IPS DF 4.7 (cell line): Measurements from ENCODE around the gene GFOD1.

Source experiments
- DNase-seq: peaks from one replicate; pipeline ENCODE4 v3.0.0-alpha.2; 2013; ENCODE audit warnings: low spot score; ENCODE audit errors: extremely low read depth

Gene GFOD1

DNA sequence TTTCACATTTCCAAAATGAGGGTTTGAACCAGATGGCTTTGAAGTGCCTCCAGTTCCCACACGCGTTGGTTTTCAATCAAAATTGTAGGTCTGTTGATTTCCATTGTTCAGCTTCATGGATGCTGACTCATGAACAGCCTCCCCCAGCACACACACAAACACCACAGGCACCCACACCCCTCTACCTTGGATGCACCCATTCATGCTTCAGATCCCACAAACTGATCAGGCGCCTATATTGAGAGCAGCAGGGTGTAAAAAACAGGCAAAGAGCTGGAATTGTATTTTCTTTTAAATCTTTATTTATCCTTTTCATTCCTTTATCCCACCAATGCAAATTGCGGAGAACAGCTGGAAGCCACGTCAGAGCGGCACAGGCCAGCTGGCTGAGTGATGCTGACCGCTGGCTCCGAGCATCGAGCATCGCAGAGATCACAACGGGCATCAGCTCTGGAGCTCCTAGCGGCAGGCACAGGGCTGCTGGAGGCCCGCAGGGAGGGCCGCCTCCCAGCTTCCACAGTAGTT, 129.8 kb downstream of the GFOD1 start:
- DNase-seq: no peak

- no peak for DNase-seq
These were observed 131.2 kb downstream of the GFOD1 start for GRCh38 chr6:13355999-13356785.

DNA sequence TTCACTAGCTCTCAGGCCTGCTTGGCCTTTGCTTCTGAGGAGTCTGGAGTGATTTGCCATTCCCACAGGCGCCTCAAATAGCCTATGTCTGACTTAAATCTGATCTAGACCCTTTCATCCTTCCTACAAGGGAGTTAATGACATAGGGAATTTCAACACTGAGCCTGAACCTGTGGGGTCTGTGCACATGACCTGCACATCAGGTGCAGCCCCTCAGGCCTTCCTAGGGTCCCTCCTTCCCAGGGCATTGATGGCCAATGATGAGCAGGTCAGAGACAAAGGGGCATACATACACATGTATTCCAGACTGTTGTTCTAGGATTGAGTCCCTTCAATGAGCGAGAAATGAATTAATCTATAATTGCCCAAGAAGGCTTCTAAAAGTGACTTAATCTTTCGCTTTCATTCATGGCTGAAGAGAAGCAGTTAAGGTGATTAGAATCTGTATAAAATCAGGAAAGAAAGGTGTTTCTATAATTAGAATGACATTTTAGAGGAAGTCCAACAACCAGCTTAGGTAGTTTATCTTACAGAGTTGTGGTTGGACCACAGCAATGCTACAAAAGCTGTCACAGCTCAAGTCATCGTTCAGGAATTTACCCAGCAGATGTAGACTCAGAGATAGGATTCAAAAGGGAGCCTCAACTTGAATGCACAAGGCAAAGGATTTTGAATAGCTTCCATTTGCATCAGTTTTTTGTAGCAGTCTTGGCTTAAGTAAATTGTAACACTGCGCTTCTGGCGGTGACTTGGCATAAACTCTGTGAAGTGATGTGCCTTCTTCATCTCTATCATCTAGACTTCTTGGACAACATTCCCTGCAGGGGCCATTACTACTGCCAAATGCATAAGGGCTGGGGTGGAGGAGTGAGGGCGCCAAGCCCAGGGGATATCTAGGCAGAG, 132.1 kb downstream of the GFOD1 start:
- no peak for DNase-seq

DNA sequence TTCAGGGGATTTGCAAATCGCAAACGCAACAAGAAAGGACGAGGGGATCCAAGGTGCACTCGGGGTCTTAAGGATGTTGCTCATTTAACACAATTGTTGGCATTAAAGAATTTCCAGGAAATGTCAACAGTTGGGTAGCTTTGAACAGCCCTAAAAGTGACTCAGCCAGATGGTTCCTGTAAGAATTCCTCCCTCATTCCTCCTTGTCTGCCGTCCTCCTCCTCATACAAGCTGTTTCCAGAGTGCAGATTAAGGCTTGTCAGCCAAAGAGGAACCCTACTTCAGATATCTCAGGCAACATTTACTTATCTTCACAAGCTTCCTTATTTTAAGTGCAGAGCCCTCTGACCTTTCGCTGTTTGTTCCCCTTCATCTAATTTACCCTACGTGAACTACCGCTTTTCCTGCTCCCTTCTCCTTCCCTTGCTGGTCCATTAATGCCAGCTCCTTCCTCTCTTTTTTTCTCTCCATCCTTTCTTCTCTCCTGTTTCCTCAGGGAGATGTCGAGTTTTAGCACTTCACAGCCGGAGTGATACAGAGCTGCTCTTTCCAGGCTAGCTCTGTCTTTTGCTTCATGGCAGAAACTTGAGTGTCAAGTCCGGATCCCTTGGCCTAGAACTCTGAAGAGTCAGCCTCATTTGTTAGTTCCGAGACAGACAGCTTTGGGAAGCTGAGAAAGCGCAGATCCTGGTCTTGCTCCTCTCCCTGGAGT, 132.9 kb downstream of the GFOD1 start:
- DNase-seq: no peak

- DNase-seq: no peak
These were observed 135.2 kb downstream of the GFOD1 start for GRCh38 chr6:13352165-13352564.

DNA sequence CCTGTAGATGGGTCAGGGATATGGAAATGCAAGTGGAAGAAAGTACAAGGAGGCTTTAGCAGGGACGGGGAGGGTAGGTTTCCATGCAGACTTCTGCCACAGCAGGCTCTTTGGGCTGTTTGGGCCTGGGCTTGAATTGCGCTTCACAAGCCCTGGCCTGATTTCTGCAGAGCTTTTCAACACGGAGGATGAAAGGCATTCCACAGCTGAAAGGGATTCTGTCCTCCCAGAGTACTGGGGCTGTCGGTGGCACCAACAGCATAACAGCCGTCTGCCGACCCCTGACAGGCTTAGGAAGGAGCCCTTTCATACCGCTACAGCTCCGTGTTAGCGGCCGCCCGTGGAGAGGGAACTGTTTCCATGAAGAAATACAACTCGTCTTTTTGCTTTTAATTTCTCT, 136.1 kb downstream of the GFOD1 start:
- DNase-seq: no peak

DNA sequence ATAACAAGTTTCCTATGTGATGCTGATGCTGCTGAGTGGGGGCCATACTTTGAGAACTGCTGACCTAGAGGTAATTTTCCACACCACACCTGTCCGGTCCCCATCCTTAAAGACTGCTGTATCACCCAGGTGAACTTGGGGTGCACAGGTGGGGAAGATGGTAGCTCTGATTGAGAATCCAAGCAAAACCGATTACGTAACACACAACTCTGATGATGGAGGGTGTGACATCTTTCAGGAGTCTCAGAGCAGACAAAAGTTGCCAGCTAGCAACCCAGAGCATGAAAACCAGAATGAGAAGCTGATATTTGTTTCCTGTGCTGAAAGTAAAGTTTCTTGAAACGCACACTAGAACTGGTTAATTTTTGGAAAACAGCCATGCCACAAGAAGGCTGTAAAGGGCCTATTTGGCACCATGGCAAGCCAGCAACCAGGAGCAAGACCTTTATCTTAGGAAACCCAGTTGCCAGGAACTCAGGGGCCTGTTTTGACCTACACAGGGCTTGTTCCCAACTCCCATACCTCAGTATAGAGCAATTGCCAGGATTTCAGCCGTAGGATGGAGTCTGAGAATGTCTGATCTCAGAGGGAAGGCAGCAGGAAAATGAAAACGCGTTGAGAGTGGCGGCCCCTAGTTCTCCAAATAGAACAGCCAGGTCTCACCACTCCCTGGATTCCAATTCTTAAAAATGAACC, 137.4 kb downstream of the GFOD1 start:
- no peak for DNase-seq

GRCh38 chr6:13348334-13349113, 138.9 kb downstream of the GFOD1 start:
- no peak for DNase-seq

GRCh38 chr6:13346245-13346644, 141.2 kb downstream of the GFOD1 start:
- no peak for DNase-seq

- DNase-seq: no peak
These were observed 144.9 kb downstream of the GFOD1 start for GRCh38 chr6:13342414-13343019.

GRCh38 chr6:13339863-13340630, 147.4 kb downstream of the GFOD1 start:
- no peak for DNase-seq

- no peak for DNase-seq
These were observed 149.4 kb downstream of the GFOD1 start for GRCh38 chr6:13338038-13338437.

DNA sequence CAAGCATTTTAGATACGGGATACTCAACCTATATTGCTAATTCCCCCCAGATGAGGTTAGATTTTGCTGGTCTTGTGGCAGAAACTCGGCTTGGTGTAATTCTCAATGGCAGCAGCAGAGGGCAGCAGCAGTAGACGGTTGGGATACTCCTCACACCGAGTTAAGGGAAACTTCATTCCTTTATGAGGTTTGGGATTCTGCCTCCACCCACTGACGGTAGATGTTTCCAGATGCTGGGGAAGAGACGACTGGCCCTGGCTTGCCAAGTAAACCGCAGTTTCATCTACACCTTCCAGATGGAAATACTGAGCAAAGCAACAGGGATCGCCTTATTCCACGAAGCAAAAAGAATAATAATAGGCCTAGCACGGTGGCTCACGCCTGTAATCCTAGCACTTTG, 150.8 kb downstream of the GFOD1 start:
- peak; percentile 81 for DNase-seq

DNA sequence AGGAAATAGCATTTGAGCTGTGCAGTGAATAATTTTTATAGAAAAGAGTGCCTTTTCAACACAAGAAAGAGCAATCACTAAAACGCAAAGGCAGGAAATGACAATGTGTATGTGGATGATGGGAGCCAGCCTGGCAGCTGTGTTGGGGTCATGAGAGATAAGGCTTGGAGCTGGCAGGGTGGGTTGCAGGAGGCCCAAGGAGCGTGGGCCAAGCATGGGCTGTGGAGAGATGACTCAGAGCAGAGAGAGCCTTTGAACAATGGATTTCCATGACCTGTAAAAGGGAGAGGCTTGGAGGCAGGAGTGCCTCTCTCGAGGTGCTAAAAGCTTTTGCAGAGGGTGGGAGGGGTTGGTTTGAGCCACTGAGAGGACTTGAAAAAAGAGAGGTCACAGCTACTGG, 152.4 kb downstream of the GFOD1 start:
- DNase-seq: no peak

- DNase-seq: no peak
These were observed 155.1 kb downstream of the GFOD1 start for GRCh38 chr6:13332349-13332706.

DNA sequence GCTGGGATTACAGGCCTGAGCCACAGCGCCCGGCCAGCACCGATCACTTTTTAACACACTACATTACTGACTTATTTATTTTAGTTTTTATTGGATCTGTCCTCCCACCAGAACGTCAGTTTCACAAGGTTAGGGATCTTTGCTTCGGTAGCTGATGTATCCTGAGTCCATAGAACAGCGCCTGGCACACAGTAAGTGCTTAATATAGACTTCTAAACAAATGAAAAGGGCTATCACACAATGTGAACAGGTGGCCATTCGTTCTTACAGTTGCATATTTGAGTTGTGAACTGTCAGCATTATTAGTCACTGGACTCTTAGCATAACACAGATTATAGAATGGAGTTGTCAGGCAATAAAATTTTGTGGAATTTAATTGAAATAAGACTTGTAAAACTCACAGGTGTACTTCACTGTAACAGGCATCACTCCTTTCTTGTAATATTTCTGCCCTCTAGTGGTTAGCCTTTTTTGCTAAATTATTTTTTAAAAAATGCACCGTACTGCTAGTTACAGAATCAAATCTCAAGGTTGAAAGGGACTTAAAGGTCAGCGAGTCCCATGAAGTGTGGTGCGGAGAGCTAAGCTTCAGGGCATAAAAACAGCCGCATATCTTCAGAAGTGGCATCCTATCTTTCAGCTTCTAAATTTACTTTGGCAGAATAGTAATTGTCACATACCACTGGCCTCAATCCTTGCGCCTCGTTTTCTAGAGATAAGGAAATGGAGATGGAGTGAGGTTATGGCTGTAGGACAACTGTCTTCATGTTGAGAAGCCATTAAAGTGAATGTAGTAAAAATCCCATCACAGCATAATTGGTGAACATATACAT, 155.7 kb downstream of the GFOD1 start:
- no peak for DNase-seq

DNA sequence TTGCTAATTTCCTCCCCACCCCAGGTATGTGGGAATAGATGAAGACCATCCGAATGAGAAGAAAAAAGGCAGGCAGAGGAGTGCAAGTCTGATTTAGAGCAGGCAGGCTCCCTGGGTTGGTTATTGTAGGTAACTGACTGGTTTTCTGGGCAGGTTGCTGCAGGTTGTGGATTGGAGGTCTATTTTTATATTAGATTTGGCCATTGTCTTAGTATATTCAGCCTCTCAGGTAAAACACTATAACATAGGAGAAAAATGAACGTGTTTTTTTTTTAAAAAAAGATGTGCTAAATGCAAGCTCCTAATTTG, 158.6 kb downstream of the GFOD1 start:
- no peak for DNase-seq

GRCh38 chr6:13328076-13328874, 159.1 kb downstream of the GFOD1 start, which contains the start of gene TBC1D7:
Gene TBC1D7 (minus strand): TSS chr6:13328537. CDS start chr6:13326898, 1,639 bp downstream.
- no peak for DNase-seq
